Neural crest cell (in vitro differentiated cells): ENCODE data around the gene GNA12. TPM values are rescaled to one million over a fixed set of nuclear protein-coding genes. Genes with fewer than 3 reads are reported as not detected.

Experiments used
- DNase-seq: peaks from one replicate; pipeline ENCODE4 v3.0.0; 2021; ENCODE audit warnings: low read depth, mixed read lengths, low spot score
- H3K27ac Mint-ChIP-seq: one replicate; pipeline ENCODE4 v1.8.0; 2021; ENCODE audit warnings: mild to moderate bottlenecking, mixed read lengths; ENCODE audit not compliant: unreplicated experiment
- H3K27me3 Mint-ChIP-seq: 2 replicates; pipeline ENCODE4 v1.8.0; 2021; ENCODE audit warnings: low read depth, mild to moderate bottlenecking, mixed read lengths
- H3K36me3 Mint-ChIP-seq: 2 replicates; pipeline ENCODE4 v1.8.0; 2021; ENCODE audit warnings: low read depth, mild to moderate bottlenecking, mixed read lengths
- H3K4me1 Mint-ChIP-seq: 2 replicates; pipeline ENCODE4 v1.8.0; 2021; ENCODE audit warnings: mixed read lengths
- H3K4me3 Mint-ChIP-seq: one replicate; pipeline ENCODE4 v1.8.0; 2021; ENCODE audit warnings: mild to moderate bottlenecking, mixed read lengths
- H3K9me3 Mint-ChIP-seq: 2 replicates; pipeline ENCODE4 v1.8.0; 2021; ENCODE audit warnings: mixed read lengths
- total RNA-seq: library from RNA; stranded (reverse); gene quantifications from 2 replicates; pipeline ENCODE4 v1.2.1, GENCODE V29; 2021
- TF ChIP-seq, protein P1 (sequence below): fragments of 200-600 bp; sonication (generic); conservative IDR thresholded peaks from 2 replicates; pipeline ENCODE4 v1.5.0; 2021; ENCODE audit warnings: antibody characterized with exemption, mild to moderate bottlenecking

The GNA12 gene
- total RNA-seq, 1 donor from 2014 or later = 63.5 TPM

DNA sequence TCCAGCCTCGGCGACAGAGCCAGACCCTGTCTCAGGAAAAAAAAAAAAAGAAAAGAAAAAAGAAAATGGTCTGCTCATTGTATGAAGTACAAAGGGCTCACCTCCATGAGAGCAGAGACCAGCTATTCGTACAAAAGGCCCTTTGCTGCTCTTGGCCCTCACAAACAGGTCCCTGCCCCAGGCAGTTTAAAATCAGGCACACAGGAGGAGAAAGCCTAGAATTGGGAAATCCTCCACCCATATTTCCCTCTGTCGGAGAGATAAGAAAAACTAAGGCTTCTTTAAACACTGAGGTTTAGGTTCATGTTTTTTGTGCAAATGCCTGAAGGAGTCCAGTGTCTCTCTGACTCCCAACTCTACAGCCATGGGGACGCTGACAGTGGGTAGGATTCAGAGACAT, 15.1 kb downstream of the GNA12 start:
- DNase-seq = no peak
- Mint-ChIP-seq H3K4me3 (no peak overlapping the region), H3K27ac (no peak overlapping the region), H3K36me3 (peaks cover 3% of the 10 kb centered on the region), H3K27me3 (no peaks in the 10 kb centered on the region), H3K4me1 (peaks cover 28% of the 10 kb centered on the region), H3K9me3 (no peaks in the 10 kb centered on the region)
- TF ChIP-seq, protein P1, sequence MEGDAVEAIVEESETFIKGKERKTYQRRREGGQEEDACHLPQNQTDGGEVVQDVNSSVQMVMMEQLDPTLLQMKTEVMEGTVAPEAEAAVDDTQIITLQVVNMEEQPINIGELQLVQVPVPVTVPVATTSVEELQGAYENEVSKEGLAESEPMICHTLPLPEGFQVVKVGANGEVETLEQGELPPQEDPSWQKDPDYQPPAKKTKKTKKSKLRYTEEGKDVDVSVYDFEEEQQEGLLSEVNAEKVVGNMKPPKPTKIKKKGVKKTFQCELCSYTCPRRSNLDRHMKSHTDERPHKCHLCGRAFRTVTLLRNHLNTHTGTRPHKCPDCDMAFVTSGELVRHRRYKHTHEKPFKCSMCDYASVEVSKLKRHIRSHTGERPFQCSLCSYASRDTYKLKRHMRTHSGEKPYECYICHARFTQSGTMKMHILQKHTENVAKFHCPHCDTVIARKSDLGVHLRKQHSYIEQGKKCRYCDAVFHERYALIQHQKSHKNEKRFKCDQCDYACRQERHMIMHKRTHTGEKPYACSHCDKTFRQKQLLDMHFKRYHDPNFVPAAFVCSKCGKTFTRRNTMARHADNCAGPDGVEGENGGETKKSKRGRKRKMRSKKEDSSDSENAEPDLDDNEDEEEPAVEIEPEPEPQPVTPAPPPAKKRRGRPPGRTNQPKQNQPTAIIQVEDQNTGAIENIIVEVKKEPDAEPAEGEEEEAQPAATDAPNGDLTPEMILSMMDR = no peak

- Mint-ChIP-seq H3K36me3 (peaks cover 3% of the 10 kb centered on the region), H3K9me3 (no peaks in the 10 kb centered on the region), H3K4me3 (no peak overlapping the region)
These were observed 17.3 kb downstream of the GNA12 start for GRCh38 chr7:2826771-2827170.

GRCh38 chr7:2825559-2826227, 18.4 kb downstream of the GNA12 start:
- H3K9me3 Mint-ChIP-seq = no peaks in the 10 kb centered on the region
- TF ChIP-seq, protein P1 = no peak
- peaks cover 50% of the 10 kb centered on the region for H3K4me1 Mint-ChIP-seq
- H3K27ac Mint-ChIP-seq = no peak overlapping the region
- H3K36me3 Mint-ChIP-seq = peaks cover 3% of the 10 kb centered on the region
- no peak for DNase-seq
- no peak overlapping the region for H3K4me3 Mint-ChIP-seq
- H3K27me3 Mint-ChIP-seq = no peaks in the 10 kb centered on the region

More at GRCh38 chr7:2826771-2827170, 17.3 kb downstream of the GNA12 start:
- Mint-ChIP-seq H3K27me3 (no peaks in the 10 kb centered on the region), H3K4me1 (peaks cover 42% of the 10 kb centered on the region), H3K27ac (no peak overlapping the region)
- TF ChIP-seq, protein P1 = no peak
- no peak for DNase-seq

- DNase-seq = no peak
- Mint-ChIP-seq H3K27ac (no peak overlapping the region), H3K4me3 (no peak overlapping the region), H3K9me3 (no peaks in the 10 kb centered on the region), H3K27me3 (no peaks in the 10 kb centered on the region), H3K4me1 (peaks cover 50% of the 10 kb centered on the region), H3K36me3 (peaks cover 3% of the 10 kb centered on the region)
- TF ChIP-seq, protein P1 = no peak
These were observed 19.2 kb downstream of the GNA12 start for GRCh38 chr7:2824678-2825461.

DNA sequence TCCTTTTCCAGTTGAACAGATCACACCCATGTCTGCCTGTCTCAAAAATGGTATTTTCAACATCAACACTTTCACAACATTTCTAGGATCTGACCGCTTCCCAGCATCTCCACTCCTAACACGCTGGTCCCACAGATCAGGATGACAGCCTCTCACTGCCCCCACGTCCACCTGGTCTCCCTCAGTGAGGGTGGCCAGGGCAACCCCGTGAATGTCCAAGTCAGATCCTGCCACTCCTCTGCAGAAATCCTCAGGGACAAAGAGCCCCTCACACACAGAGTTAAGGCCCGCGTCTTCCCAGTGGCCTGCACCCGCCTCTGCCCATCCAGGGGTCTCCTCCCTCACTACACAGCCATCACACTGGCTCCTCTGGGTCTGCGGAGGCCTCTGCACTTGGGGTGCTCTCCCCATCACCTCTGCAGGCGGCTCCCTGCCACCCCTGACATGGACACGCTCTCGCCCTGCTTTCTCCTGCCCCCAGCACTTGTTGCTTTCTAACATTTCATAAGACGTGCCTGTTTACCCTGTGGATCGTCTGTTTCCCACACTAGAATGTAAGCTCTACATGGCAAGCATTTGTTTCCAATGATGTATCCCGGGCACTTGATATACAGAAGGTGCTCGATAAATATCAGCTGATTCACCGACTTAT, 20.0 kb downstream of the GNA12 start:
- H3K27ac Mint-ChIP-seq = peak overlapping the region; percentile 16
- no peak overlapping the region for H3K4me3 Mint-ChIP-seq
- H3K27me3 Mint-ChIP-seq = no peaks in the 10 kb centered on the region
- no peak for DNase-seq
- TF ChIP-seq, protein P1 = no peak
- peaks cover 51% of the 10 kb centered on the region for H3K4me1 Mint-ChIP-seq
- H3K36me3 Mint-ChIP-seq = peaks cover 3% of the 10 kb centered on the region
- H3K9me3 Mint-ChIP-seq = no peaks in the 10 kb centered on the region
